SK-N-SH treated with all-trans-retinoic acid at 6 μM for 48 hours (cell line): ENCODE data around the gene OR8G1.

Experiments
- ATAC-seq: fragments of 200-7000 bp; cut with Tn5 transposase; 3 replicates; pipeline ENCODE4 v1.9.1; 2020; ENCODE audit warnings: mild to moderate bottlenecking, moderate library complexity
- ARNTL ChIP-seq: fragments of 450-650 bp; formaldehyde crosslinking; IDR thresholded peaks from 2 replicates; pipeline ENCODE4 v1.5.0; 2020; ENCODE audit warnings: low read depth, mild to moderate bottlenecking, moderate library complexity, borderline replicate concordance
- BACH2 ChIP-seq: fragments of 250-450 bp; sonication (Bioruptor Pico); IDR thresholded peaks from 2 replicates; pipeline ENCODE4 v1.9.0; 2021; ENCODE audit warnings: mild to moderate bottlenecking, borderline replicate concordance
- CREB5 ChIP-seq: fragments of 250-450 bp; sonication (Bioruptor Pico); IDR thresholded peaks from 2 replicates; pipeline ENCODE4 v1.5.1; 2020; ENCODE audit warnings: low read depth, mild to moderate bottlenecking, moderate library complexity
- CSDC2 ChIP-seq: fragments of 250-450 bp; sonication (Bioruptor Pico); IDR thresholded peaks from 2 replicates; pipeline ENCODE4 v1.5.0; 2020; ENCODE audit warnings: mild to moderate bottlenecking, moderate library complexity
- ESRRG ChIP-seq: fragments of 250-450 bp; sonication (Bioruptor Pico); IDR thresholded peaks from 2 replicates; pipeline ENCODE4 v1.6.1; 2021; ENCODE audit warnings: mild to moderate bottlenecking
- GLIS3 ChIP-seq: fragments of 250-450 bp; sonication (Bioruptor Pico); IDR thresholded peaks from 2 replicates; pipeline ENCODE4 v1.5.0; 2020; ENCODE audit warnings: mild to moderate bottlenecking, moderate library complexity
- ISL1 ChIP-seq: fragments of 250-450 bp; sonication (Bioruptor Pico); IDR thresholded peaks from 2 replicates; pipeline ENCODE4 v2.1.2; 2022; ENCODE audit warnings: mild to moderate bottlenecking, moderate library complexity
- OSR1 ChIP-seq: fragments of 250-450 bp; sonication (Bioruptor Pico); IDR thresholded peaks from 2 replicates; pipeline ENCODE4 v1.8.0; 2022; ENCODE audit warnings: moderate library complexity, mild to moderate bottlenecking, inconsistent platforms
- POU6F1 ChIP-seq: fragments of 250-450 bp; sonication (Bioruptor Pico); IDR thresholded peaks from 2 replicates; pipeline ENCODE4 v1.8.0; 2021; ENCODE audit warnings: low read depth, mild to moderate bottlenecking, moderate library complexity, borderline replicate concordance
- PPARA ChIP-seq: fragments of 250-450 bp; sonication (Bioruptor Pico); IDR thresholded peaks from 2 replicates; pipeline ENCODE4 v1.5.0; 2020; ENCODE audit warnings: mild to moderate bottlenecking, borderline replicate concordance
- RARB ChIP-seq: fragments of 250-450 bp; sonication (Bioruptor Pico); IDR thresholded peaks from 2 replicates; pipeline ENCODE4 v1.8.0; 2021; ENCODE audit warnings: mild to moderate bottlenecking, moderate library complexity
- SNAI2 ChIP-seq: fragments of 250-450 bp; sonication (Bioruptor Pico); IDR thresholded peaks from 2 replicates; pipeline ENCODE4 v1.5.0; 2020; ENCODE audit warnings: mild to moderate bottlenecking, moderate library complexity
- TCF4 ChIP-seq: fragments of 250-450 bp; sonication (Bioruptor Pico); IDR thresholded peaks from 2 replicates; pipeline ENCODE4 v1.8.0; 2021; ENCODE audit warnings: mild to moderate bottlenecking, moderate library complexity, borderline replicate concordance
- TOX ChIP-seq: fragments of 250-450 bp; sonication (Bioruptor Pico); IDR thresholded peaks from 2 replicates; pipeline ENCODE4 v1.8.0; 2021; ENCODE audit warnings: mild to moderate bottlenecking, moderate library complexity, borderline replicate concordance
- ZC3H10 ChIP-seq: fragments of 250-450 bp; sonication (Bioruptor Pico); IDR thresholded peaks from 2 replicates; pipeline ENCODE4 v1.5.1; 2021; ENCODE audit warnings: mild to moderate bottlenecking, moderate library complexity
- ZFP3 ChIP-seq: fragments of 250-450 bp; sonication (Bioruptor Pico); IDR thresholded peaks from 2 replicates; pipeline ENCODE4 v1.5.0; 2020; ENCODE audit warnings: mild to moderate bottlenecking, moderate library complexity
- ZFP30 ChIP-seq: fragments of 450-650 bp; formaldehyde crosslinking; IDR thresholded peaks from 2 replicates; pipeline ENCODE4 v1.5.0; 2022; ENCODE audit warnings: mild to moderate bottlenecking, moderate library complexity
- ZNF565 ChIP-seq: fragments of 450-650 bp; formaldehyde crosslinking; conservative IDR thresholded peaks from 2 replicates; pipeline ENCODE4 v1.5.0; 2020; ENCODE audit warnings: low read depth, mild to moderate bottlenecking, moderate library complexity
- ZNF8 ChIP-seq: fragments of 450-650 bp; formaldehyde crosslinking; IDR thresholded peaks from 2 replicates; pipeline ENCODE4 v1.5.0; 2020; ENCODE audit warnings: mild to moderate bottlenecking, moderate library complexity
- TF ChIP-seq, protein P1 (sequence below): fragments of 250-450 bp; sonication (Bioruptor Pico); IDR thresholded peaks from 2 replicates; pipeline ENCODE4 v1.5.1; 2021; ENCODE audit warnings: mild to moderate bottlenecking, moderate library complexity
- TF ChIP-seq, protein P2 (sequence below): fragments of 250-450 bp; sonication (Bioruptor Pico); IDR thresholded peaks from 2 replicates; pipeline ENCODE4 v1.5.0; 2020; ENCODE audit warnings: mild to moderate bottlenecking, moderate library complexity
- TF ChIP-seq, protein P3 (sequence below): fragments of 250-450 bp; sonication (Bioruptor Pico); IDR thresholded peaks from 2 replicates; pipeline ENCODE4 v1.8.0; 2020; ENCODE audit warnings: mild to moderate bottlenecking, moderate library complexity, borderline replicate concordance

Gene OR8G1

DNA sequence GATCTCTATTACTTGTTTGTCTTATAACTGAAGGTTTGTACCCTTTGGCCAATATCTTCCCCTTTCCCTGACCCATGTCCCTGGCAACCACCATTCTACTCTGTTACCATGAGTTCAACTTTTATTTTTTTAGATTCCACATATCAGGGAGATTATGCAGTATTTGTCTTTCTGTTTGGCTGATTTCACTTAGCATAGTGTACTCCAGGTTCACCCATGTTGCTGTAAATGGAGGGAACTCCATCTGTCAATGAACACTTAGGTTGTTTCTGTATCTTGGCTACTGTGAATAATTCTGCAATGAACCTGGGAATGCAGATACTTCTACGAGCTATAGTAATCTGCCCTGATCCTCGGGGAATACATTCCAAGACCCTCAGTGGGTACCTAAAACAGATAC, 42.9 kb upstream of the OR8G1 start:
- ATAC-seq = no peak
- TF ChIP-seq TCF4 (no peak), POU6F1 (CRISPR knock-in tag) (no peak), ZC3H10 (CRISPR knock-in tag) (no peak), GLIS3 (CRISPR knock-in tag) (no peak), BACH2 (CRISPR knock-in tag) (no peak), ZFP30 (CRISPR knock-in tag) (no peak)
- TF ChIP-seq, protein P1, sequence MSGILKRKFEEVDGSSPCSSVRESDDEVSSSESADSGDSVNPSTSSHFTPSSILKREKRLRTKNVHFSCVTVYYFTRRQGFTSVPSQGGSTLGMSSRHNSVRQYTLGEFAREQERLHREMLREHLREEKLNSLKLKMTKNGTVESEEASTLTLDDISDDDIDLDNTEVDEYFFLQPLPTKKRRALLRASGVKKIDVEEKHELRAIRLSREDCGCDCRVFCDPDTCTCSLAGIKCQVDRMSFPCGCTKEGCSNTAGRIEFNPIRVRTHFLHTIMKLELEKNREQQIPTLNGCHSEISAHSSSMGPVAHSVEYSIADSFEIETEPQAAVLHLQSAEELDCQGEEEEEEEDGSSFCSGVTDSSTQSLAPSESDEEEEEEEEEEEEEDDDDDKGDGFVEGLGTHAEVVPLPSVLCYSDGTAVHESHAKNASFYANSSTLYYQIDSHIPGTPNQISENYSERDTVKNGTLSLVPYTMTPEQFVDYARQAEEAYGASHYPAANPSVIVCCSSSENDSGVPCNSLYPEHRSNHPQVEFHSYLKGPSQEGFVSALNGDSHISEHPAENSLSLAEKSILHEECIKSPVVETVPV (CRISPR knock-in tag) = no peak
- TF ChIP-seq, protein P2, sequence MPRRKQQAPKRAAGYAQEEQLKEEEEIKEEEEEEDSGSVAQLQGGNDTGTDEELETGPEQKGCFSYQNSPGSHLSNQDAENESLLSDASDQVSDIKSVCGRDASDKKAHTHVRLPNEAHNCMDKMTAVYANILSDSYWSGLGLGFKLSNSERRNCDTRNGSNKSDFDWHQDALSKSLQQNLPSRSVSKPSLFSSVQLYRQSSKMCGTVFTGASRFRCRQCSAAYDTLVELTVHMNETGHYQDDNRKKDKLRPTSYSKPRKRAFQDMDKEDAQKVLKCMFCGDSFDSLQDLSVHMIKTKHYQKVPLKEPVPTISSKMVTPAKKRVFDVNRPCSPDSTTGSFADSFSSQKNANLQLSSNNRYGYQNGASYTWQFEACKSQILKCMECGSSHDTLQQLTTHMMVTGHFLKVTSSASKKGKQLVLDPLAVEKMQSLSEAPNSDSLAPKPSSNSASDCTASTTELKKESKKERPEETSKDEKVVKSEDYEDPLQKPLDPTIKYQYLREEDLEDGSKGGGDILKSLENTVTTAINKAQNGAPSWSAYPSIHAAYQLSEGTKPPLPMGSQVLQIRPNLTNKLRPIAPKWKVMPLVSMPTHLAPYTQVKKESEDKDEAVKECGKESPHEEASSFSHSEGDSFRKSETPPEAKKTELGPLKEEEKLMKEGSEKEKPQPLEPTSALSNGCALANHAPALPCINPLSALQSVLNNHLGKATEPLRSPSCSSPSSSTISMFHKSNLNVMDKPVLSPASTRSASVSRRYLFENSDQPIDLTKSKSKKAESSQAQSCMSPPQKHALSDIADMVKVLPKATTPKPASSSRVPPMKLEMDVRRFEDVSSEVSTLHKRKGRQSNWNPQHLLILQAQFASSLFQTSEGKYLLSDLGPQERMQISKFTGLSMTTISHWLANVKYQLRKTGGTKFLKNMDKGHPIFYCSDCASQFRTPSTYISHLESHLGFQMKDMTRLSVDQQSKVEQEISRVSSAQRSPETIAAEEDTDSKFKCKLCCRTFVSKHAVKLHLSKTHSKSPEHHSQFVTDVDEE (CRISPR knock-in tag) = no peak

DNA sequence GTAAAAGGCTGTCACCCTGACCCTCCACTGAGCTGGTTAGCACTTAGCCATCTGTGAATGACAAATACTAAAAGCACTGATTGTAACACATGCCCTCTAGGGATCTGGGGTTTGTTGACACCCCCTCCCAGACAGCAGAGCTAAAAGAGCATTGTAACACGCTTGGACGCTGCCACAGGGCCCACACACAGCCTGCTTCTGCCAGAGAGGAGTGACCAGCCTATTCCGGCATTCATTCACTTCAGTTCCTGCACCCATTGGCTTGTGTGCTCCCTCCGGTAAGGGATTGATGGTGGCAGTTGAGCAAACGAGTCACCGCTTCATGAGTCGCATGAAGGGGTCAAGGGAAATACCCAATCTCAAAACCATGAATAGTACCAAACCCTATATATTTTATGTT, 42.0 kb upstream of the OR8G1 start:
- no peak for ATAC-seq
- TF ChIP-seq TCF4 (no peak), RARB (CRISPR knock-in tag) (no peak), PPARA (CRISPR knock-in tag) (no peak), BACH2 (CRISPR knock-in tag) (no peak), ARNTL (CRISPR knock-in tag) (no peak), CSDC2 (CRISPR knock-in tag) (no peak), SNAI2 (CRISPR knock-in tag) (no peak), GLIS3 (CRISPR knock-in tag) (no peak), ESRRG (CRISPR knock-in tag) (no peak), ZFP3 (CRISPR knock-in tag) (no peak), OSR1 (CRISPR knock-in tag) (no peak), ISL1 (CRISPR knock-in tag) (no peak)
- TF ChIP-seq, protein P3, sequence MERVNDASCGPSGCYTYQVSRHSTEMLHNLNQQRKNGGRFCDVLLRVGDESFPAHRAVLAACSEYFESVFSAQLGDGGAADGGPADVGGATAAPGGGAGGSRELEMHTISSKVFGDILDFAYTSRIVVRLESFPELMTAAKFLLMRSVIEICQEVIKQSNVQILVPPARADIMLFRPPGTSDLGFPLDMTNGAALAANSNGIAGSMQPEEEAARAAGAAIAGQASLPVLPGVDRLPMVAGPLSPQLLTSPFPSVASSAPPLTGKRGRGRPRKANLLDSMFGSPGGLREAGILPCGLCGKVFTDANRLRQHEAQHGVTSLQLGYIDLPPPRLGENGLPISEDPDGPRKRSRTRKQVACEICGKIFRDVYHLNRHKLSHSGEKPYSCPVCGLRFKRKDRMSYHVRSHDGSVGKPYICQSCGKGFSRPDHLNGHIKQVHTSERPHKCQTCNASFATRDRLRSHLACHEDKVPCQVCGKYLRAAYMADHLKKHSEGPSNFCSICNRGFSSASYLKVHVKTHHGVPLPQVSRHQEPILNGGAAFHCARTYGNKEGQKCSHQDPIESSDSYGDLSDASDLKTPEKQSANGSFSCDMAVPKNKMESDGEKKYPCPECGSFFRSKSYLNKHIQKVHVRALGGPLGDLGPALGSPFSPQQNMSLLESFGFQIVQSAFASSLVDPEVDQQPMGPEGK (CRISPR knock-in tag) = no peak

GRCh38 chr11:124199702-124200101, 41.2 kb upstream of the OR8G1 start:
- ATAC-seq = no peak
- TF ChIP-seq POU6F1 (CRISPR knock-in tag) = no peak
- no peak for TF ChIP-seq RARB (CRISPR knock-in tag)
- TF ChIP-seq, protein P1 (CRISPR knock-in tag) = no peak
- TF ChIP-seq ISL1 (CRISPR knock-in tag) = no peak
- TF ChIP-seq ZNF565 (CRISPR knock-in tag) = no peak
- no peak for TF ChIP-seq ZNF8 (CRISPR knock-in tag)
- no peak for TF ChIP-seq SNAI2 (CRISPR knock-in tag)
- no peak for TF ChIP-seq CREB5 (CRISPR knock-in tag)
- no peak for TF ChIP-seq CSDC2 (CRISPR knock-in tag)
- no peak for TF ChIP-seq OSR1 (CRISPR knock-in tag)
- no peak for TF ChIP-seq TOX (CRISPR knock-in tag)
- no peak for TF ChIP-seq PPARA (CRISPR knock-in tag)
- TF ChIP-seq ZFP3 (CRISPR knock-in tag) = no peak
- no peak for TF ChIP-seq ESRRG (CRISPR knock-in tag)
- TF ChIP-seq, protein P2 (CRISPR knock-in tag) = no peak
- no peak for TF ChIP-seq ARNTL (CRISPR knock-in tag)
- no peak for TF ChIP-seq ZC3H10 (CRISPR knock-in tag)
